HEK293 (cell line): ENCODE measurements around the gene ZNF768.

ENCODE experiments used
- CTCF ChIA-PET: fragments of 350-600 bp; formaldehyde crosslinking; extraction: SDS; loops from one replicate; lab custom pipeline; 2021; ENCODE audit warnings: antibody characterized with exemption; lab: Yijun Ruan, JAX
- POLR2A ChIA-PET: fragments of 300-600 bp; formaldehyde crosslinking; extraction: SDS; loops from one replicate; lab custom pipeline; 2020; ENCODE audit warnings: antibody characterized with exemption, inconsistent platforms; lab: Yijun Ruan, JAX
- H3K27ac ChIP-seq: fragments of 200-500 bp; sonication (Bioruptor generic); 2 replicates; pipeline ENCODE4 v1.5.1; 2014; ENCODE audit warnings: low read depth, low read length, control low read depth, inconsistent platforms; ENCODE audit errors: extremely low read depth
- H3K36me3 ChIP-seq, 2 experiments: fragments of 200-500 bp in 1 of 2; sonication (Bioruptor generic) in 1 of 2; 1 replicate in 1 of 2; 2 replicates in 1 of 2; pipeline ENCODE4 v1.5.1; 2014 to 2017; ENCODE audit warnings: inconsistent platforms in 2 of 2, low read length in 2 of 2; ENCODE audit not compliant: control insufficient read depth in 2 of 2, insufficient read depth in 1 of 2
- H3K4me1 ChIP-seq: fragments of 200-500 bp; sonication (Bioruptor generic); 2 replicates; pipeline ENCODE4 v1.5.1; 2014; ENCODE audit warnings: mild to moderate bottlenecking, low read length, inconsistent platforms; ENCODE audit not compliant: control insufficient read depth, insufficient read depth
- H3K4me3 ChIP-seq: 2 replicates; pipeline ENCODE4 v1.5.1; 2011; ENCODE audit warnings: low read depth, mild to moderate bottlenecking, control low read depth, low read length, moderate library complexity
- H3K9me3 ChIP-seq: fragments of 200-500 bp; sonication (Bioruptor generic); 2 replicates; pipeline ENCODE4 v1.5.1; 2014; ENCODE audit warnings: low read depth, low read length, inconsistent platforms; ENCODE audit not compliant: control insufficient read depth, insufficient read depth
- HOXC10 ChIP-seq: sonication (generic); formaldehyde crosslinking; IDR thresholded peaks from 2 replicates; pipeline ENCODE4 v1.8.1; 2023; ENCODE audit warnings: mild to moderate bottlenecking, missing genetic modification reagents
- KLF1 ChIP-seq: fragments of 450-650 bp; formaldehyde crosslinking; IDR thresholded peaks from 2 replicates; pipeline ENCODE4 v1.5.1; 2016; ENCODE audit warnings: missing biosample characterization, missing genetic modification characterization
- KLF7 ChIP-seq: fragments of 450-650 bp; formaldehyde crosslinking; IDR thresholded peaks from 2 replicates; pipeline ENCODE4 v1.5.1; 2016; ENCODE audit warnings: missing biosample characterization, missing genetic modification characterization, borderline replicate concordance
- KLF8 ChIP-seq: fragments of 450-650 bp; formaldehyde crosslinking; IDR thresholded peaks from 2 replicates; pipeline ENCODE4 v1.5.1; 2016; ENCODE audit warnings: missing biosample characterization, missing genetic modification characterization
- PRDM1 ChIP-seq: fragments of 450-650 bp; formaldehyde crosslinking; IDR thresholded peaks from 2 replicates; pipeline ENCODE4; 2016; ENCODE audit warnings: missing biosample characterization, missing genetic modification characterization
- SP2 ChIP-seq: fragments of 450-650 bp; formaldehyde crosslinking; IDR thresholded peaks from 2 replicates; pipeline ENCODE4 v1.5.1; 2016; ENCODE audit warnings: missing biosample characterization, missing genetic modification characterization
- YY1 ChIP-seq: fragments of 450-650 bp; formaldehyde crosslinking; IDR thresholded peaks from 2 replicates; pipeline ENCODE4 v1.5.1; 2018; ENCODE audit warnings: missing biosample characterization, missing genetic modification characterization
- ZBTB11 ChIP-seq: fragments of 450-650 bp; formaldehyde crosslinking; conservative IDR thresholded peaks from 2 replicates; pipeline ENCODE4 v1.5.1; 2016; ENCODE audit warnings: low read depth, missing biosample characterization, missing genetic modification characterization
- ZBTB49 ChIP-seq: fragments of 450-650 bp; formaldehyde crosslinking; IDR thresholded peaks from 2 replicates; pipeline ENCODE4 v1.5.1; 2016; ENCODE audit warnings: missing biosample characterization, missing genetic modification characterization, low read depth
- ZFP3 ChIP-seq: fragments of 450-650 bp; formaldehyde crosslinking; IDR thresholded peaks from 2 replicates; pipeline ENCODE4 v1.5.1; 2016; ENCODE audit warnings: low read depth, missing biosample characterization, missing genetic modification characterization
- ZIC2 ChIP-seq: fragments of 450-650 bp; formaldehyde crosslinking; IDR thresholded peaks from 2 replicates; pipeline ENCODE4 v1.5.1; 2016; ENCODE audit warnings: missing biosample characterization, missing genetic modification characterization
- ZNF114 ChIP-seq: fragments of 450-650 bp; formaldehyde crosslinking; IDR thresholded peaks from 2 replicates; pipeline ENCODE4 v1.5.0; 2017; ENCODE audit warnings: missing biosample characterization, missing genetic modification characterization
- ZNF175 ChIP-seq: fragments of 450-650 bp; formaldehyde crosslinking; IDR thresholded peaks from 2 replicates; pipeline ENCODE4 v1.5.1; 2016; ENCODE audit warnings: missing biosample characterization, missing genetic modification characterization
- ZNF18 ChIP-seq: fragments of 450-650 bp; formaldehyde crosslinking; IDR thresholded peaks from 2 replicates; pipeline ENCODE4 v1.5.1; 2016; ENCODE audit warnings: missing biosample characterization, missing genetic modification characterization
- ZNF223 ChIP-seq: fragments of 450-650 bp; formaldehyde crosslinking; IDR thresholded peaks from 2 replicates; pipeline ENCODE4 v1.5.1; 2016; ENCODE audit warnings: missing biosample characterization, missing genetic modification characterization
- ZNF274 ChIP-seq, 2 experiments: fragments of 200-500 bp in 1 of 2; fragments of 450-650 bp in 1 of 2; sonication (Bioruptor generic) in 1 of 2; formaldehyde crosslinking in 1 of 2; IDR thresholded peaks; 2 replicates each; pipeline versions ENCODE4 v1.5.1 to v1.6.1; 2014 to 2016; ENCODE audit warnings: borderline replicate concordance in 1 of 2, inconsistent platforms in 1 of 2, low read length in 1 of 2, missing biosample characterization in 1 of 2, missing genetic modification characterization in 1 of 2
- ZNF280D ChIP-seq: fragments of 450-650 bp; formaldehyde crosslinking; IDR thresholded peaks from 2 replicates; pipeline ENCODE4 v1.5.1; 2016; ENCODE audit warnings: missing biosample characterization, missing genetic modification characterization
- ZNF302 ChIP-seq: fragments of 450-650 bp; formaldehyde crosslinking; IDR thresholded peaks from 2 replicates; pipeline ENCODE4 v1.5.1; 2016; ENCODE audit warnings: missing biosample characterization, missing genetic modification characterization, low read depth
- ZNF366 ChIP-seq: fragments of 450-650 bp; formaldehyde crosslinking; conservative IDR thresholded peaks from 2 replicates; pipeline ENCODE4 v1.5.1; 2016; ENCODE audit warnings: missing biosample characterization, missing genetic modification characterization
- ZNF610 ChIP-seq: fragments of 450-650 bp; formaldehyde crosslinking; IDR thresholded peaks from 2 replicates; pipeline ENCODE4 v1.5.1; 2016; ENCODE audit warnings: missing biosample characterization, missing genetic modification characterization, borderline replicate concordance
- TF ChIP-seq, protein P1 (sequence below): fragments of 450-650 bp; formaldehyde crosslinking; IDR thresholded peaks from 2 replicates; pipeline ENCODE4 v1.5.1; 2016; ENCODE audit warnings: missing biosample characterization, missing genetic modification characterization

Gene ZNF768

GRCh38 chr16:30482366-30482765, 44.0 kb downstream of the ZNF768 start:
- CTCF ChIA-PET = interaction anchor here (0.5 to 0.8 kb wide), 2 partner anchors 12 to 30 kb away, joined by 3 read pairs; no protein-coding TSS in a partner anchor

DNA sequence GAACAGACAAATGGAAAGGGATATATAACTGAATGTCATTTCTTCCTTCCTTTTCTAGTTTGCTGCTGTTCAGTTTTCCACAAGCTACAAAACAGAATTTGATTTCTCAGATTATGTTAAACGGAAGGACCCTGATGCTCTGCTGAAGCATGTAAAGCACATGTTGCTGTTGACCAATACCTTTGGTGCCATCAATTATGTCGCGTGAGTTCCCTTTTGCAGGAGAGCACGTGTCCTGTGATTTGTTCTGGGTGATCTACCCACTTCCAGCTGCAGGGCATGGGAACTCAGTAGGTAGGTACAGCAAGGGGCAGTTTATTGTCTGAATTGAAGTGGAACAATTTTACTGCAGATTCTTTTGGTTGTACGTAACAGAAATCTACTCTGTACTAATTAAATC, 45.0 kb downstream of the ZNF768 start:
- no peak overlapping the region for H3K27ac ChIP-seq
- H3K4me1 ChIP-seq = no peaks in the 10 kb centered on the region
- no peaks in the 10 kb centered on the region for H3K9me3 ChIP-seq
- H3K36me3 ChIP-seq = no peaks in the 10 kb centered on the region
- no peak overlapping the region for H3K4me3 ChIP-seq
- POLR2A ChIA-PET = interaction anchor here (0.7 to 1.2 kb wide), 2 partner anchors 53 to 79 kb away, joined by 3 to 5 read pairs; partner anchors contain the start of gene ZNF747
- CTCF ChIA-PET = interaction anchor here (0.5 kb wide), 1 partner anchor 1371 kb away, joined by 4 read pairs; no protein-coding TSS in a partner anchor
- no peak for TF ChIP-seq ZNF610 (tag by site-specific recombination)
- TF ChIP-seq ZNF175 = no peak
- no peak for TF ChIP-seq ZNF280D (tag by site-specific recombination)
- TF ChIP-seq ZFP3 (tag by site-specific recombination) = no peak
- no peak for TF ChIP-seq YY1 (tag by site-specific recombination)
- no peak for TF ChIP-seq ZBTB49
- no peak for TF ChIP-seq ZBTB11 (tag by site-specific recombination)
- no peak for TF ChIP-seq SP2 (tag by site-specific recombination)
- TF ChIP-seq ZNF274 (IDR thresholded peaks at IDR 0.05; ENCODE audit: low read length) = no peak
- no peak for TF ChIP-seq ZNF274 (tag by site-specific recombination; IDR thresholded peaks at IDR 0.05; ENCODE audit: borderline replicate concordance)
- no peak for TF ChIP-seq ZNF114 (tag by site-specific recombination)
- TF ChIP-seq HOXC10 (CRISPR knock-in tag) = no peak
- TF ChIP-seq ZNF302 (tag by site-specific recombination) = no peak
- no peak for TF ChIP-seq ZNF366 (tag by site-specific recombination)
- TF ChIP-seq, protein P1, sequence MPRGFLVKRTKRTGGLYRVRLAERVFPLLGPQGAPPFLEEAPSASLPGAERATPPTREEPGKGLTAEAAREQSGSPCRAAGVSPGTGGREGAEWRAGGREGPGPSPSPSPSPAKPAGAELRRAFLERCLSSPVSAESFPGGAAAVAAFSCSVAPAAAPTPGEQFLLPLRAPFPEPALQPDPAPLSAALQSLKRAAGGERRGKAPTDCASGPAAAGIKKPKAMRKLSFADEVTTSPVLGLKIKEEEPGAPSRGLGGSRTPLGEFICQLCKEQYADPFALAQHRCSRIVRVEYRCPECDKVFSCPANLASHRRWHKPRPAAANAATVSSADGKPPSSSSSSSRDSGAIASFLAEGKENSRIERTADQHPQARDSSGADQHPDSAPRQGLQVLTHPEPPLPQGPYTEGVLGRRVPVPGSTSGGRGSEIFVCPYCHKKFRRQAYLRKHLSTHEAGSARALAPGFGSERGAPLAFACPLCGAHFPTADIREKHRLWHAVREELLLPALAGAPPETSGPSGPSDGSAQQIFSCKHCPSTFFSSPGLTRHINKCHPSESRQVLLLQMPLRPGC (tag by site-specific recombination) = no peak
- TF ChIP-seq PRDM1 = no peak
- TF ChIP-seq ZNF223 (tag by site-specific recombination) = no peak

More at GRCh38 chr16:30482366-30482765, 44.0 kb downstream of the ZNF768 start:
- H3K4me3 ChIP-seq = no peak overlapping the region
- no peaks in the 10 kb centered on the region for H3K36me3 ChIP-seq
- no peaks in the 10 kb centered on the region for H3K4me1 ChIP-seq
- H3K27ac ChIP-seq = no peak overlapping the region
- POLR2A ChIA-PET = no interaction called here
- peak; percentile 100 for TF ChIP-seq KLF7 (tag by site-specific recombination)
- no peak for TF ChIP-seq ZIC2 (tag by site-specific recombination)
- 0 out of 2 replicates have a peak, but pooled peaks have one; percentile 26 for TF ChIP-seq ZNF18 (tag by site-specific recombination)
- peak; percentile 93 for TF ChIP-seq KLF1 (tag by site-specific recombination)
- peak; percentile 91 for TF ChIP-seq KLF8 (tag by site-specific recombination)
- no peaks in the 10 kb centered on the region for H3K9me3 ChIP-seq
